ENCODE results near the gene S100A10.

DNA sequence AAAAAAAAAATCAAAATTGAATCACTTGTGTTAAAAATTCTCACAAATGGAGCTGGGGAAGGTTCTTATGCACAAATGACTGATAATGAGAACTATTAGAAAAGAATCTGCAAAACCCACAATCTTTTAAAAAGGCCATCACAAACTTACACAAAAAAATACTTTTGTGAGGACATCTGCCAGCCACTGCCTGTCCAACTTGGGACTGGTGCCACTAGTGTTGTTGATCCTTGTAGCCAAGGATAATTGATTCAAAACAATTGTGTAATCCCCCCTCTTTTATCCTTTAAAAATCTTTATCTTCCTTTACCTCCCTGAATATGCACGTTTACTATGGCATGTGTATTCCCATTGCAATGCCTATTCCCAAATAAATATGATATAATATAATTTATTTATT lies 45.2 kb downstream of the S100A10 start:
- TF ChIP-seq EZH2 (IDR thresholded peaks at IDR 0.05; ENCODE audit: insufficient read depth, poor library complexity, severe bottlenecking), result no peak
- no peak for TF ChIP-seq EZH2phosphoT487 (IDR thresholded peaks at IDR 0.05; ENCODE audit: insufficient read depth, low read depth)
